A172 (cell line): Measurements from ENCODE around the gene S100A14. TPM values are rescaled to one million over a fixed set of nuclear protein-coding genes. Genes with fewer than 3 reads are reported as not detected.
"Not testable (repeated sequence)": the region's sequence is repeated elsewhere in the genome, so short reads cannot be mapped to it uniquely, and the experiment has no call there.

ENCODE experiments used
- DNase-seq: peaks from one replicate; pipeline ENCODE4 v3.0.0-alpha.2; 2015; ENCODE audit warnings: low spot score
- total RNA-seq: library from RNA; depleted of rRNA; stranded (reverse); fragments of >200 nt; shearing (Covaris generic); gene quantifications from 2 replicates; pipeline ENCODE4 v1.2.3, GENCODE V29; 2014

Gene S100A14
- total RNA-seq, 1 experiment from 2014 or later: 0.17 TPM

GRCh38 chr1:153587314-153587713 is 28.8 kb downstream of the S100A14 start:
- DNase-seq: peak; percentile 44

- DNase-seq: no peak
Observed at GRCh38 chr1:153586347-153586746, 29.8 kb downstream of the S100A14 start.

- DNase-seq: no peak
Observed at GRCh38 chr1:153585006-153585405, 31.1 kb downstream of the S100A14 start.

- no peak for DNase-seq
Observed at GRCh38 chr1:153583976-153584375, 32.1 kb downstream of the S100A14 start.

- DNase-seq: not testable (repeated sequence)
Observed at GRCh38 chr1:153583514-153583913, 32.6 kb downstream of the S100A14 start.

GRCh38 chr1:153582836-153583235 is 33.3 kb downstream of the S100A14 start:
- not testable (repeated sequence) for DNase-seq

- DNase-seq: no peak
Observed at GRCh38 chr1:153578936-153579335, 37.2 kb downstream of the S100A14 start.

GRCh38 chr1:153578490-153578889 is 37.6 kb downstream of the S100A14 start:
- DNase-seq: peak; percentile 64

GRCh38 chr1:153577624-153578051 is 38.5 kb downstream of the S100A14 start:
- peak; percentile 54 for DNase-seq

- DNase-seq: no peak
Observed at GRCh38 chr1:153577138-153577537, 39.0 kb downstream of the S100A14 start.

GRCh38 chr1:153575497-153575896 is 40.6 kb downstream of the S100A14 start:
- DNase-seq: not testable (repeated sequence)

GRCh38 chr1:153575081-153575491 is 41.0 kb downstream of the S100A14 start:
- DNase-seq: not testable (repeated sequence)

GRCh38 chr1:153573351-153573750 is 42.8 kb downstream of the S100A14 start:
- DNase-seq: no peak

GRCh38 chr1:153572569-153573015 is 43.5 kb downstream of the S100A14 start:
- DNase-seq: peak; percentile 97

- DNase-seq: no peak
Observed at GRCh38 chr1:153571706-153572105, 44.4 kb downstream of the S100A14 start.

GRCh38 chr1:153570874-153571273 is 45.3 kb downstream of the S100A14 start:
- no peak for DNase-seq

GRCh38 chr1:153569465-153569864 is 46.7 kb downstream of the S100A14 start:
- DNase-seq: no peak

GRCh38 chr1:153568367-153569099 is 47.6 kb downstream of the S100A14 start:
- DNase-seq: peak; percentile 98

GRCh38 chr1:153567621-153568366 is 48.3 kb downstream of the S100A14 start:
- peak; percentile 83 for DNase-seq

- peak; percentile 100 for DNase-seq
Observed at GRCh38 chr1:153566414-153567371, 49.4 kb downstream of the S100A14 start.

- peak; percentile 97 for DNase-seq
Observed at GRCh38 chr1:153565529-153566374, 50.4 kb downstream of the S100A14 start, which contains the start of gene S100A2. S100A2 (minus strand) TSS chr1:153565844; CDS start chr1:153563877, 1,967 bp downstream.
